GM19328 (cell line): ENCODE results near the gene SECISBP2.
"Not testable (repeated sequence)": the region's sequence is repeated elsewhere in the genome, so short reads cannot be mapped to it uniquely, and the experiment has no call there.

Experiments
- ATAC-seq: cut with Tn5 transposase; IDR thresholded peaks from one replicate; pipeline ENCODE4 v1.9.1; 2021; ENCODE audit warnings: mild to moderate bottlenecking, moderate library complexity; ENCODE audit not compliant: unreplicated experiment

Gene SECISBP2, protein sequence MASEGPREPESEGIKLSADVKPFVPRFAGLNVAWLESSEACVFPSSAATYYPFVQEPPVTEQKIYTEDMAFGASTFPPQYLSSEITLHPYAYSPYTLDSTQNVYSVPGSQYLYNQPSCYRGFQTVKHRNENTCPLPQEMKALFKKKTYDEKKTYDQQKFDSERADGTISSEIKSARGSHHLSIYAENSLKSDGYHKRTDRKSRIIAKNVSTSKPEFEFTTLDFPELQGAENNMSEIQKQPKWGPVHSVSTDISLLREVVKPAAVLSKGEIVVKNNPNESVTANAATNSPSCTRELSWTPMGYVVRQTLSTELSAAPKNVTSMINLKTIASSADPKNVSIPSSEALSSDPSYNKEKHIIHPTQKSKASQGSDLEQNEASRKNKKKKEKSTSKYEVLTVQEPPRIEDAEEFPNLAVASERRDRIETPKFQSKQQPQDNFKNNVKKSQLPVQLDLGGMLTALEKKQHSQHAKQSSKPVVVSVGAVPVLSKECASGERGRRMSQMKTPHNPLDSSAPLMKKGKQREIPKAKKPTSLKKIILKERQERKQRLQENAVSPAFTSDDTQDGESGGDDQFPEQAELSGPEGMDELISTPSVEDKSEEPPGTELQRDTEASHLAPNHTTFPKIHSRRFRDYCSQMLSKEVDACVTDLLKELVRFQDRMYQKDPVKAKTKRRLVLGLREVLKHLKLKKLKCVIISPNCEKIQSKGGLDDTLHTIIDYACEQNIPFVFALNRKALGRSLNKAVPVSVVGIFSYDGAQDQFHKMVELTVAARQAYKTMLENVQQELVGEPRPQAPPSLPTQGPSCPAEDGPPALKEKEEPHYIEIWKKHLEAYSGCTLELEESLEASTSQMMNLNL

DNA sequence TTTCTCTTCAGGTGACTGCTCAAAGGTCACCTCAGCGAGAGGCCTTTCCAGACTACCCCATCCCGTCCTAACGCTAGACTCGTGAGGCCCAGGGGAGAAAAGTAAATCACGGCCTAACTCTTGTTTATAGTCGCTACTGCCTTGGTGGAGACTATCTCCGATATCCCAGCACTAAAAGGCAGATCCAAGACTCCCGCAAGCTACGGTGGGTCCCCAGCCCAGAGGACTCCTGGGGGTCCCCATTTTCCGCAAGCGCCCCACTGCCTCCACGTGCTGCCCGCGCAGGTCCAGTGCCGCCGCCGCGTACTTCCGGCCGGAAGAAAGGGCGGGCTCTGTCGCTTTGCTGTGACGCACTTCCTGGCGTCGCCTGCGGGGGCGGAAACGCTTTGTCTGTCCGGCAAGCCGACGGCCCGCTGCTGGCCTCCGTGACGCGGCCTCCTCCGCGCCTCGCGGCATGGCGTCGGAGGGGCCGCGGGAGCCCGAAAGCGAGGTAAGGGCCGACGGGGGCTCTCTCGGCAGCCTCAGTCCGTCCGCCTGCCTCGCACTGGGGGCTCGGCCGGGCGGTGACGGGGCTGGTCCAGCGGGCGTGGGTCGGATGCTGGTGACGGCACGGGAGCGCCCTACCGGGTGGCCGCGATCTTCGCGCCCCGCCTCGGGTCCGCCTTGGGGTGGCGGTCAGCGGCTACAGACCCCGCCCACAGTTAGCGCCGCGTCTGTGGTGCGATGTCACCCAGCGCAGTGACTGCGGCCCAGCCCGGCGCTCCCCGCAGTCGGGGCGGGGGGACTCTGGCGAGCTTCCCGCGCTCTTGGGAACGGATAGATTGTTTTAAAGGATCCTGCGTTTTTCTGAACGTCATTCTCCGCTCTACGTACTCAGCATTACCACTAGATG, at the start of gene SECISBP2:
TSS of gene SECISBP2 (plus strand) at position 378 of the 892 bp plus-strand sequence. CDS start at position 455, 77 bp downstream.
- ATAC-seq: peak; percentile 89

- no peak for ATAC-seq
Observed at GRCh38 chr9:89273528-89274279, 44.6 kb upstream of the SECISBP2 start.

- no peak for ATAC-seq
Observed at GRCh38 chr9:89274838-89275237, 43.5 kb upstream of the SECISBP2 start.

DNA sequence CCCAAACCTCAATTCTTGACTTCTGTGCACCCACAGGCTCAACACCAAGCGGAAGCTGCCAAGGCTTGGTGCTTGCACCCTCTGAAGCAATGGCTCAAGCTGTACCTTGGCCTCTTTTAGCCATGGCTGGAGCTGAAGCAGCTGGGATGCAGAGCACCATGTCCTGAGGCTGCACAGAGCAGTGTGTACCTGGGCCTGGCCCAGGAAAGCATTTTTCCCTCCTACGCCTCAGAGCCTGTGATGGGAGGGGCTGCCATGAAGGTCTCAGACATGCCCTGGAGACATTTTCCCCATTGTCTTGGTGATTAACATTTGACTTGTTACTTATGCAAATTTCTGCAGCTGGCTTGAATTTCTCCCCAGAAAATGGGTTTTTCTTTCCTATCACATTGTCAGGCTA, 42.3 kb upstream of the SECISBP2 start:
- ATAC-seq: not testable (repeated sequence)

GRCh38 chr9:89277043-89277442, 41.3 kb upstream of the SECISBP2 start:
- ATAC-seq: no peak

DNA sequence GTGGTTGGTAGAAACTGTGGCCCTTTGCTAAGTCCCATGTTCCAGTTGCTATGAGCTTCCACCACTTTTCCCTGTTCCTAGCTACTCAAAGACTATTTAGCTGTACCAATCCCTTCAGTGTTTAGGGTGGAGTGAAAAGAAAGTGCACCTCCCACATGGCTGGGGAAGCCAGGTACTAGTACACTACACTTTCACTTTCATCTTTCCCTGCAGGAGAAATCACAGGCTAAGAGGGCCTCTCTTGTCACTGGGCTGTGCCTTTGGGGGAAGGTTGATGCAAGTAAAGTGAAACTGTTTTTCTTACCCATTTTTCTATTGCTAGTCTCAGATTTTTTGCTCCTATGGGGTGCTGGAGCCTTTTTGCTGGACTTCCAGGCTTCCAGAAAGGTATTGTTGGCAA, 40.8 kb upstream of the SECISBP2 start:
- no peak for ATAC-seq

DNA sequence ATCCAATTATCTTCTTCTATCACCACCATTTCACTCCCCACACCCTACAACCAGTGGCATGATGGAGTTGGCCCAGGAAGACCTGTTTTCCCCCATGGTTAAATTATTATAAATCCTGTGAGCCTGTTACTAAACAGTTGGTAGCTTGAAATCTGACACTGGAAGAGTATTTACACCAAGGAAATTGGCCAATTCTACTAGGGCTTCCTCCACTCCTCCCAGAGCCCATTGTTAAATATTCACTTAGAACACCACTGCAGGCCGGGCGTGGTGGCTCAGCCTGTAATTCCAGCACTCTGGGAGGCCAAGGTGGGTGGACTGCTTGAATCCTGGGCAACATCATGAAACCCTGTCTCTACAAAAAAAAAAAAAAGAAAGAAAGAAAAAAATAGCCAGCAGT, 39.7 kb upstream of the SECISBP2 start:
- no peak for ATAC-seq

GRCh38 chr9:89278997-89279739, 39.1 kb upstream of the SECISBP2 start:
- no peak for ATAC-seq

DNA sequence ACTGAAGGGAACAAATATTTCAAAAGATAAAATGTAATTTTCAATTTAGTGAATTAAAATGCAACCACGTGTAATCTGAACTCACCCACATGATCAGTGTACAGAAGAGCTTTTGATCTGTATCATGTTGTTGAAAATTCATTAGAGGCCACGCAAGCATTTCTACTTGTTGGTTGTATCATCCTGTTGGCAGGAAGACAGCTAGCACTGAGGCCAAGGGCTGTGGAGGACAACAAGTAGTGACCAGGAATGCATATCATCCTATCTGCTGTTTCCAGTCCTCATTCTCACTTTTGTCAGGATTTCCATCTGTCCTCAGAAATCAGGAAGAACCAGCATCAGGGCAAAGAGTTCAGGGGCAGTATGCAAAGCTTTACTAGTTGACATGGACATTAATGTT, 37.2 kb upstream of the SECISBP2 start:
- ATAC-seq: no peak

- not testable (repeated sequence) for ATAC-seq
Observed at GRCh38 chr9:89282248-89282968, 35.9 kb upstream of the SECISBP2 start.

GRCh38 chr9:89284076-89284475, 34.2 kb upstream of the SECISBP2 start:
- no peak for ATAC-seq

DNA sequence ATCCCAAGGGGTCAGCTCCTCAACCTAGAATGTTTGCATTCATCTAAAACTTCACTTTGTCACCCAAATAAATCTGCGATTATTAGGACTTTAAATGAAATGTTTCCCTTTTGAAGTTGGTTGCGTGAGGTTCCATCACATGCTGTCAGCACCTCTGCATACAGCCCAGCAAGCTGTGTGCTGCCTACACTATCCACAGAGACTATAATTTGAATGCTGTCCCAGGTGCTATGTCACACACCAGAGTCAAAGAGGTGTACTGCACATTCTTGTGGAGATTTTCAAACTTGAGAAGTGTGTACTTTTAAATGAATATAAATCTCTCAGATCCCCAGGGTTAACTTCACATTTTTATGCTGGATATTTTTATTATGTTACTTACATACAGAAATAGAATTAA, 26.6 kb upstream of the SECISBP2 start:
- ATAC-seq: no peak

- ATAC-seq: no peak
Observed at GRCh38 chr9:89293014-89293413, 25.3 kb upstream of the SECISBP2 start.

GRCh38 chr9:89295400-89295799, 22.9 kb upstream of the SECISBP2 start:
- no peak for ATAC-seq

- not testable (repeated sequence) for ATAC-seq
Observed at GRCh38 chr9:89301996-89302395, 16.3 kb upstream of the SECISBP2 start.

GRCh38 chr9:89304020-89304833, 14.1 kb upstream of the SECISBP2 start:
- ATAC-seq: no peak

GRCh38 chr9:89304834-89305188, 13.5 kb upstream of the SECISBP2 start:
- no peak for ATAC-seq

GRCh38 chr9:89305868-89306267, 12.4 kb upstream of the SECISBP2 start:
- ATAC-seq: no peak
